ENCODE measurements around the gene PLEKHM3. TPM values are rescaled to one million over a fixed set of nuclear protein-coding genes. Genes with fewer than 3 reads are reported as not detected.
"Not testable (repeated sequence)": the region's sequence is repeated elsewhere in the genome, so short reads cannot be mapped to it uniquely, and the experiment has no call there.

PLEKHM3 gene
- total RNA-seq, 8 experiments from 2014 or later: 8.6 to 20.5 (median 12.5) TPM

DNA sequence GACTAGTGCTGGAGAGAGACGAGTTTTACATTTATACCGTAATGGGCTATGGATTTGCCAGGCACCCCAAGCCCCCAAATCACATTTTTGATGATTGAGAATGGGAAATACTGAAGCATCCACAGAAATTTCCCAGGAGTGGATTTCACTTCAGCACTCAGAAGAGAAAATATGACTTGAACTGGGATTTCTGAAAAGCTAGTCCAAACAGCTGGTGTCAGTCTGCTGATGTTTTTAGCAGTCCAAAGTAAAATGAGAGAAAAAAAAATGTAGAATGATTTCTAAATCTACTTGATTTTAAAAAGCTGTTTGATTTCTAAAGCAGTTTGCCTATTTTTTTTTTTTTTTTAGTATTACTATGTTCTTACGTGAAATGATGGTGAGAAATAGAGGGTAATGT is 105.0 kb downstream of the PLEKHM3 start:
- in situ Hi-C loops (cut with MboI; ENCODE audit: low pct_unique_long_range_greater_than_20kb in 2 of 9, low sequenced_read_pairs in 9 of 9, unreplicated experiment in 9 of 9): no loop called here
- ATAC-seq (replicated peaks in 6 of 8): no peak
- Histone ChIP-seq H3K4me1 (replicated peaks in 1 of 2) (no peaks in the 10 kb centered on the region), H3K4me3 (no peak overlapping the region), H3K27ac (no peak overlapping the region)
- 75 to 100% (median 89%) methylated on average over 1 to 3 of the region's 3 CpGs; no CpG with 5 or more reads in 2 of the 10 experiments for WGBS, 10 experiments

- Histone ChIP-seq H3K4me1 (replicated peaks in 1 of 2) (no peaks in the 10 kb centered on the region), H3K4me3 (no peak overlapping the region), H3K27ac (no peak overlapping the region)
- in situ Hi-C loops (cut with MboI; ENCODE audit: low pct_unique_long_range_greater_than_20kb in 2 of 9, low sequenced_read_pairs in 9 of 9, unreplicated experiment in 9 of 9): no loop called here
- ATAC-seq (replicated peaks in 6 of 8): no peak
- WGBS, 10 experiments: 65 to 100% (median 87%) methylated on average over 1 to 7 of the region's 8 CpGs; no CpG with 5 or more reads in 1 of the 10 experiments
These were observed 106.0 kb downstream of the PLEKHM3 start for GRCh38 chr2:207919164-207919919.

DNA sequence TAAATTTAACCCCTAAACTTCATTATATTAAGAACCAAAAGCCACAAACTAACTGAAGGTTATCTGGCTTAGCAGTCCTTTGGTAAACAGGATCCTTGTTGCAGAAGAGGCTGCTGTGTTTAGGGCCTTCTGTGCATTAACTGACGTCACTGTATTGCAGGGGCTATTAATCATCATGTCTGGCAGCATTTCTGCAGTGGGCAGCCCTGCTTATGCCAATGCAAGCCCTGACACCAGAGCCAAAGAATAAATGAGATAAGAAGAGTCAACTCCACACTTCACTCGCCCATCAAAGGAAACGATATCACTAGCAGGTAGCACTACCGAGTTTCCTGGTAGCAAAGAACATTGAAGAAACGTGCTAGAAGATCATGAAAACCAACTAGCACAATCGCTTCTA is 110.6 kb downstream of the PLEKHM3 start:
- H3K27ac ChIP-seq: no peak overlapping the region
- WGBS, 10 experiments: 83 to 100% (median 94%) methylated on average over 1 to 6 of the region's 6 CpGs; no CpG with 5 or more reads in 1 of the 10 experiments
- H3K4me3 ChIP-seq: no peak overlapping the region
- no peaks in the 10 kb centered on the region for H3K4me1 ChIP-seq (replicated peaks in 1 of 2)
- in situ Hi-C loops (cut with MboI; ENCODE audit: low pct_unique_long_range_greater_than_20kb in 2 of 9, low sequenced_read_pairs in 9 of 9, unreplicated experiment in 9 of 9): no loop called here
- peak in 3 of 8 experiments; percentile 32 to 80 (median 69) for ATAC-seq (replicated peaks in 6 of 8)

DNA sequence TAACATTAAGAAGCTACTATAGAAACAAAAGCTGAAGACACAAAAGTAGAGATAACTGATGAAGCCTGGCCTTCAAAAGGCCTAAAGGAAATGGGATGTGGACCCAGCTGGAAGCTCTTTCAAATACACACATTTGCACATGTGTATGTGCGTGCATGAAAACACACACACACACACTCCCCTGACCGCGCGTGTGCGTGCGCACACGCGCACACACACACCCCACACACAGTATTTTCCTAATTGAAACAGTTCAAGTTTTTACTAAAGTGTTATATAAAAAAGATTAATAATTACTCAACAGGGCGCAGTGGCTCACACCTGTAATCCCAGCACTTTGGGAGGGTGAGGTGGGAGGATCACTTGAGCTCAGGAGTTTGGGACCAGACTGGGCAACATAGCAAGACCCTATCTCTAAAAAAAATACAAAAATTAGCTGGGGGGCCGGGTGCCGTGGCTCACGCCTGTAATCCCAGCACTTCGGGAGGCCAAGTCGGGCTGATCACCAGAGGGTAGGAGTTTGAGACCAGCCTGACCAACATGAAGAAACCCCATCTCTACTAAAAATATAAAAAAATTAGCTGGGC is 111.5 kb downstream of the PLEKHM3 start:
- 90 to 100% (median 98%) methylated on average over 3 to 14 of the region's 14 CpGs; no CpG with 5 or more reads in 2 of the 10 experiments for WGBS, 10 experiments
- Histone ChIP-seq H3K4me1 (replicated peaks in 1 of 2) (no peaks in the 10 kb centered on the region), H3K27ac (no peak overlapping the region), H3K4me3 (no peak overlapping the region)
- no peak for ATAC-seq (replicated peaks in 6 of 8)
- in situ Hi-C loops (cut with MboI; ENCODE audit: low pct_unique_long_range_greater_than_20kb in 2 of 9, low sequenced_read_pairs in 9 of 9, unreplicated experiment in 9 of 9): no loop called here

- Histone ChIP-seq H3K27ac (no peak overlapping the region), H3K4me1 (replicated peaks in 1 of 2) (no peaks in the 10 kb centered on the region), H3K4me3 (no peak overlapping the region)
- WGBS, 10 experiments: 54 to 100% (median 80%) methylated on average over 1 to 3 of the region's 3 CpGs; no CpG with 5 or more reads in 1 of the 10 experiments
- in situ Hi-C loops (cut with MboI; ENCODE audit: low pct_unique_long_range_greater_than_20kb in 2 of 9, low sequenced_read_pairs in 9 of 9, unreplicated experiment in 9 of 9): no loop called here
- ATAC-seq (replicated peaks in 6 of 8): no peak
These were observed 113.5 kb downstream of the PLEKHM3 start for GRCh38 chr2:207911856-207912255.

- Histone ChIP-seq H3K27ac (no peak overlapping the region), H3K4me1 (replicated peaks in 1 of 2) (no peaks in the 10 kb centered on the region), H3K4me3 (no peak overlapping the region)
- in situ Hi-C loops (cut with MboI; ENCODE audit: low pct_unique_long_range_greater_than_20kb in 2 of 9, low sequenced_read_pairs in 9 of 9, unreplicated experiment in 9 of 9): no loop called here
- WGBS, 10 experiments: 50 to 100% (median 67%) methylated on average over 1 of the region's 1 CpG; no CpG with 5 or more reads in 1 of the 10 experiments
- no peak for ATAC-seq (replicated peaks in 6 of 8)
These were observed 114.1 kb downstream of the PLEKHM3 start for GRCh38 chr2:207911215-207911614.

DNA sequence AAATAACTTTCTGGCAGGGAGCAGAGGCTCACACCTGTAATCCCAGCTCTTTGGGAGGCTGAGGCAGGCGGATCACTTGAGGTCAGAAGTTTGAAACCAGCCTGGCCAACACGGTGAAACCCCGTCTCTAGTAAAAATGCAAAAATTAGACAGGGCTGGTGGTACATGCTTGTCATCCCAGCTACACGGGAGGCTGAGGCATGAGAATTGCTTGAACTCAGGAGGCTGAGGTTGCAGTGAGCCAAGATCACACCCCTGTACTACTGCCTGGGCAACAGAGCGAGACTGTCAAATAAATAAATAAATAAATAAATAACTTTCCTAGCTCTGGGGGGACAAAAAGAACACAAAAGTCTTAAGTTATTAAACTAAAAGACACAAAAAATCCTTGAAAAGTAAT is 118.8 kb downstream of the PLEKHM3 start:
- 70 to 100% (median 90%) methylated on average over 1 to 5 of the region's 5 CpGs; no CpG with 5 or more reads in 2 of the 10 experiments for WGBS, 10 experiments
- H3K4me1 ChIP-seq (replicated peaks in 1 of 2); ATAC-seq (replicated peaks in 6 of 8); in situ Hi-C loops (cut with MboI; ENCODE audit: low pct_unique_long_range_greater_than_20kb in 2 of 9, low sequenced_read_pairs in 9 of 9, unreplicated experiment in 9 of 9); H3K4me3 ChIP-seq; H3K27ac ChIP-seq: not testable (repeated sequence)

GRCh38 chr2:207905546-207905945 is 119.8 kb downstream of the PLEKHM3 start:
- in situ Hi-C loops (cut with MboI; ENCODE audit: low pct_unique_long_range_greater_than_20kb in 2 of 9, low sequenced_read_pairs in 9 of 9, unreplicated experiment in 9 of 9): no loop called here
- H3K4me3 ChIP-seq: no peak overlapping the region
- no peak for ATAC-seq (replicated peaks in 6 of 8)
- no peak overlapping the region for H3K27ac ChIP-seq
- no peaks in the 10 kb centered on the region for H3K4me1 ChIP-seq (replicated peaks in 1 of 2)
- WGBS, 10 experiments: 33 to 80% (median 54%) methylated on average over 1 of the region's 1 CpG; no CpG with 5 or more reads in 4 of the 10 experiments

- in situ Hi-C loops (cut with MboI; ENCODE audit: low pct_unique_long_range_greater_than_20kb in 2 of 9, low sequenced_read_pairs in 9 of 9, unreplicated experiment in 9 of 9): no loop called here
- no peak for ATAC-seq (replicated peaks in 6 of 8)
- WGBS, 10 experiments: 80 to 100% (median 95%) methylated on average over 1 to 3 of the region's 3 CpGs; no CpG with 5 or more reads in 5 of the 10 experiments
- Histone ChIP-seq H3K4me3 (no peak overlapping the region), H3K4me1 (replicated peaks in 1 of 2) (peaks cover 0 to under 1% of the 10 kb centered on the region in 2 donors), H3K27ac (no peak overlapping the region)
These were observed 122.1 kb downstream of the PLEKHM3 start for GRCh38 chr2:207903236-207903635.

- Histone ChIP-seq H3K4me3 (no peak overlapping the region), H3K4me1 (replicated peaks in 1 of 2) (peaks cover 3 to 4% of the 10 kb centered on the region in 2 donors), H3K27ac (no peak overlapping the region)
- WGBS, 10 experiments: 20 to 100% (median 92%) methylated on average over 1 to 2 of the region's 2 CpGs; no CpG with 5 or more reads in 4 of the 10 experiments
- in situ Hi-C loops (cut with MboI; ENCODE audit: low pct_unique_long_range_greater_than_20kb in 2 of 9, low sequenced_read_pairs in 9 of 9, unreplicated experiment in 9 of 9): no loop called here
- ATAC-seq (replicated peaks in 6 of 8): peak in 3 of 8 experiments; percentile 22 to 82 (median 60)
These were observed 122.5 kb downstream of the PLEKHM3 start for GRCh38 chr2:207902821-207903220.

DNA sequence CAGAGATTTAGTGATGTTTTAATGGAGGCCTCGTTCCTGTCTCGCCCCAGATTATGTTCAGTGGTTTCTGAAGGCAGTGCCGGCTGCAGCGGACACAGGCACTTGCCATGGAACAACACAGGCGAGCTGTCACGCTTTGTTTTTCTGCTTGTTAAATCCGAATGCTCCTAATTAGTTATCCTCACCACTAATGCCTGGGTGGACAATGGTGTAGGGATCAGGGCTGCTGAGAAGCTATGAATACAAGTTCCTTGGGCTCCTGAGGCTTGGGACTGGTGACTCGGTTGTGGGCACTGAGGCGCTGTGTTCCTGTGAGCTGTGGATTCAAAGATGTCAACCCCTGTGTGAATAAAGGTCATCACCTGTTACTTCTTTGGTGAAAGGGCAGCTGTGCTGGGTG is 123.5 kb downstream of the PLEKHM3 start:
- 58 to 100% (median 84%) methylated on average over 1 to 7 of the region's 9 CpGs; no CpG with 5 or more reads in 3 of the 10 experiments for WGBS, 10 experiments
- Histone ChIP-seq H3K4me1 (replicated peaks in 1 of 2) (peaks cover 3 to 6% of the 10 kb centered on the region in 2 donors), H3K4me3 (no peak overlapping the region), H3K27ac (no peak overlapping the region)
- ATAC-seq (replicated peaks in 6 of 8): peak in 4 of 8 experiments; percentile 25 to 59 (median 43)
- in situ Hi-C loops (cut with MboI; ENCODE audit: low pct_unique_long_range_greater_than_20kb in 2 of 9, low sequenced_read_pairs in 9 of 9, unreplicated experiment in 9 of 9): no loop called here

DNA sequence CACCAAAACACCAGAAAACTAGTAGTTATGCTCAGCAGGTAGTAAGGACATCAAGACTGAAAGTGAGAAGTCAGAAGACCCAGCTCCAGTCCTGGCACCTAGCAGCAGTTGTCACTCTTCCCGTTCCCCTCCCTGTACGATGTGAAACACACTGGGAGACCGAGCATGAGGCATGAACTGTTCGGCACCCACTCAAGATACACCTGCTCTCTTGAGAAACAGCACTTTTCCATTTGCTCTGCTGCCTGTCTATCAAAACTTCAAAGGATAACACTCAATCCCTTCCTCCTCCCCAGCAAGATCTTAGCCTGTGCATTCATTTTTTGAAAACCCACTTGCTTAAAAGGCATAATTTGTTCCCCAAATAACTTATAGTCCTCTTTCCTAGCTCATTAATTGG is 123.9 kb downstream of the PLEKHM3 start:
- no peak for ATAC-seq (replicated peaks in 6 of 8)
- WGBS, 10 experiments: 80 to 100% (median 96%) methylated on average over 1 to 4 of the region's 4 CpGs; no CpG with 5 or more reads in 4 of the 10 experiments
- Histone ChIP-seq H3K27ac (no peak overlapping the region), H3K4me1 (replicated peaks in 1 of 2) (peaks cover 6 to 7% of the 10 kb centered on the region in 2 donors), H3K4me3 (no peak overlapping the region)
- in situ Hi-C loops (cut with MboI; ENCODE audit: low pct_unique_long_range_greater_than_20kb in 2 of 9, low sequenced_read_pairs in 9 of 9, unreplicated experiment in 9 of 9): no loop called here

DNA sequence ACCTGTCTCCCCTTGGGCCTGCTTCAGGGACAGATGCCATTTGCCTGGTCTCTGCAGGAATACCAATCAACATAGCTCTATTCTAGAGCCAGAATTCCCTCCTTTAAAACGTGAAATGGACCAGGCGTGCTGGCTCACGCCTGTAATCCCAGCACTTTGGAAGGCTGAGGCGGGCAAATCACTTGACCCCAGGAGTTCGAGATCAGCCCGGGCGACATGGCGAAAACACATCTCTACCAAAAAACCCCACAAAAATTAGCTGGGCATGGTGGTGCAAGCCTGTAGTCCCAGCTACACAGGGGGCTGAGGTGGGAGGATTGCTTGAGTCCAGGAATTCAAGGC is 127.0 kb downstream of the PLEKHM3 start:
- Histone ChIP-seq H3K27ac (no peak overlapping the region), H3K4me1 (replicated peaks in 1 of 2) (peaks cover 6 to 8% of the 10 kb centered on the region in 2 donors), H3K4me3 (no peak overlapping the region)
- WGBS, 10 experiments: 60 to 100% (median 95%) methylated on average over 1 to 5 of the region's 8 CpGs; no CpG with 5 or more reads in 2 of the 10 experiments
- no peak for ATAC-seq (replicated peaks in 6 of 8)
- in situ Hi-C loops (cut with MboI; ENCODE audit: low pct_unique_long_range_greater_than_20kb in 2 of 9, low sequenced_read_pairs in 9 of 9, unreplicated experiment in 9 of 9): no loop called here

Data from motor neuron (in vitro differentiated cells).